Measurements from ENCODE around the gene KRTAP5-9.
"Not testable (repeated sequence)": the region's sequence is repeated elsewhere in the genome, so short reads cannot be mapped to it uniquely, and the experiment has no call there.

Gene KRTAP5-9

DNA sequence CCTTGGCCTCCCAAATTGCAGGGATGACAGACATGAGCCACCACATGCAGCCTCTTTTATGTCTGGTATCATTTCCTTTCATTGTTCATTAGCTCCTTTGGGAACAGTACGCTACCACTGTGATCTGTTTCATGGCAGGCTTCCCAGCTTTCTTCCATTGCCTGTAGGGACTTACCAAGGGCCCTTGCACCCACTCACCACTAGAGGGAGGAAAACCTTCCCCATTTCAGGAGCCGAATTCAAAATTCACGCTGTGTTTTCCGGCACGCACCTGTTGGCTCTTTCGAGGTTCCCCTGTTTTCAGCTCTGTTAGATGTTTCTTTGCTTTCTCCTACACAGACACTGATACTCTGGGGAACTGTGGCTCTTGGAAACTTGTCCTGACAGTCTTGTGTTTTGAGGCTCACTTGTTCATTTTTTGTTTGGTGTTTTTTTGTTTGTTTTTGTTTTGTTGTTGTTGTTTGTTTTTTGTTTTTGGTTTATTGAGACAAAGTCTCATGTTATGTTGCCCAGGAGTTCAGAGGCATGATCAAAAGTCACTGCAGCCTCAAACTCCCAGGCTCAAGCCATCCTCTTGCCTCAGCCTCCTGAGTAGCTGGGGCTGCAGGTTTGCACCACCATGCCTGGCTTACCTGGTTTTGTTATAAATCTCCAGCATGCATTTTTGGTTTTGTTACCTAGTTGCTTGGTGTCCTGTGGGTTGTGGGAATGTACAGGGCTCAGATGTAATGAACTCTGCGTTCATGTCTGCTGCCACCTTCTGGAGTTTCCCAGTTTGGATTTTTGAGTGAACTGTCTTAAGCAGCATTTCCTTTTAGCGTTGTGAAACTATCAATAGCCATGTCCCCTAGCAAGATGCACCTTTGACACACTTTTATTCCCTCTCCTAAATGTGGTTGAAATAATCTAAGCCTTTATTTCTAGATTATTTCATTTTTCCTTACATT is 32.1 kb downstream of the KRTAP5-9 start:
- FAIRE-seq = peak; percentile 45
- peak; percentile 20 for DNase-seq (ENCODE audit: extremely low spot score, insufficient read length, low read depth)

DNA sequence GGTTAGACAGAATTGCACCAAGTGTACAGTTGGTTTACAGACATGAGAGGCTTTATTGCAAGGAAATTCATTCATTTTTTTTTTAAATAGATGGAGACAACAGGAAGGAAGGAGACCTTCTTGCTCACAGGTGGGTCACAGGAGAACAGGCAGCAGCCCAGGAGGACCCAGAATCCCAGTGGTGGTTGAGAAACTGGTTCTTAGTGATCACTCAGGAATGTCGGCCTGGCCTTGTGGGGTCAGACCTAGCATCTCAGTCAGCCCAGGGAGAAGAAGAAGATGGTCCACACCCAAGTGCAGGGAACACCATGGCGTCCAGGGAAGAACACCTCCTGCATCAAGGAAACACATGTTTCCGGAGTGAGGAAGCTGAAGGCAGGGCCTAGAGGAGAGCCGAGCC is 33.6 kb downstream of the KRTAP5-9 start:
- FAIRE-seq = no peak
- DNase-seq (ENCODE audit: extremely low spot score, insufficient read length, low read depth) = no peak

DNA sequence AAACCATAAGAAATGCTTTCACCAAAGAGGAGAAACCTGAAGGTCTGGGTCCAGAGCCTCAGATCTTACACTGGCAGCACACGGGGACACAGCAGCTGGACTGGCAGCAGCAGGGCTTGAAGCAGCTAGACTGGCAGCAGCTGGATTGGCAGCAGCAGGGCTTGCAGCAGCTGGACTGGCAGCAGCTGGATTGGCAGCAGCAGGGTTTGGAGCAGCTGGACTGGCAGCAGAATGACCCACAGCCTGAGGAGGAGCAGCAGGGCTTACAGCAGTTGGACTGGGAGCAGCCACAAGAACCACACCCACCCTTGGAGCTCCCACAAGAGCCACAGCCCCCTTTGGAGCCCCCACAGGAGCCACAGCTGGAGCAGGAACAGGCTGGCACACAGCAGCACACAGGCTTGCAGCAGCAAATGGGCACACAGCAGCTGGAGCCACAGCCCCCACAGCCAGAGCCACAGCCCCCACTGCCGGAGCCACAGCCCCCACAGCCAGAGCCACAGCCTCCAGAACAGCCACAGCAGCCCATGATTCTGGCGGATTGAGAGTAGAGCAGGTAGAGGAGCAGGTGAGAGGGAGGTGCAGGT is 34.2 kb downstream of the KRTAP5-9 start, which contains the start of gene KRTAP5-11:
KRTAP5-11 (minus strand) TSS at position 567 of the 587 bp plus-strand sequence; CDS start at position 529, 38 bp downstream.
- DNase-seq (ENCODE audit: extremely low spot score, insufficient read length, low read depth) (no peak), FAIRE-seq (no peak)

DNA sequence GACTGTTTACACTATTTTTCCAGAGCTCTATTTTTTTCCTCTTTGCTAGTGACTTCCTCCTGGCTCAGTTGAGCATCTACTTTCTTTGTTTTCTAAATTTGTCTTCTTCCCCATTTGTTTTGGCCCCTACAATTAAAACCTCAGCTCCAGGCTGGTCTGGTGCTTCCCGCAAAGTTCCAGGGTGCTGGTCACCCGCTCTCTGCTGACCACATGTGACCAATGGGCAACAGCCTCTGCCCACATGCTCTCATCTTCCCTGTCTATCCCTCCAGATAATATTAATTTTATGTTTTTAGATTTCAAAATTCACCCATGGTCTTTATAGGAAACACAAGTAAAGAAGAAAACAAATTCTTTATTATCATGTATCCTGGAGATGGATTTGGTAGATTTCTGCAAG is 34.7 kb downstream of the KRTAP5-9 start:
- not testable (repeated sequence) for DNase-seq (ENCODE audit: extremely low spot score, insufficient read length, low read depth); FAIRE-seq

DNA sequence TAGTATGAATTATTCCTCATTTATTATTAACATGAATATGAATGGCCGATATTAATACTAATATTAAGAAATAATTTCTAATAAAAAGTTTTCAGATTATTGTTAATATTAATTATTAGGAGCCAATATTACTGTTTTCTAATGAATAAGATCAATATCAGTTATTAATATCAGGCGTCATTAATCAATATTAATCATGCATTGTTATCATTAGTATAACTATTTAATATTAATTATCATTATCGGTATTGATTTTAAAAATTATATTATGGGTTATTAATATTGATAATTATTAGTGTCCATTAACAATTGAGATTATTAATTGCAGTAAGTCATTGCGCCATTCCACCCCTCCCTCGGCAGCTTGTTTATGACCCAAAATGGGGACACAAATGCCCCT is 37.5 kb downstream of the KRTAP5-9 start:
- DNase-seq (ENCODE audit: extremely low spot score, insufficient read length, low read depth); FAIRE-seq: not testable (repeated sequence)

DNA sequence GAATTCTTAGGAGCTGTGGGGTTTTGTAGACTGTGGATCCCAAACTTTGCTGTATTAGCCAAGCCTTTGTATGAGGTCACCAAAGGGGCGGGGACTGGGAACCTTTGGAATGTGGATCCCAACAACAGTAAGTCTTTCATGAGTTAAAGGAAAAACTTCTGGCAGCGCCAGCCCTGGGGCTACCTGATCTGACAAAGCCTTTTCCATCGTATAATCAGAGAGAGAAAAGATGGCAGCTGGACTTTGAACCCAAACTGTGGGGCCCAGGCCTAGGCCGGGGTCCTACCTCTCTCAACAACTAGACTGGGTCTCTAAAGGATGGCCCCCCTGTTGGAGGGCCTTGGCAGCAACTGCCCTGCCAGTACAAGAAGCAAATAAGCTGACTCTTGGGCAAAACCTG is 40.1 kb downstream of the KRTAP5-9 start:
- not testable (repeated sequence) for FAIRE-seq; DNase-seq (ENCODE audit: extremely low spot score, insufficient read length, low read depth)

DNA sequence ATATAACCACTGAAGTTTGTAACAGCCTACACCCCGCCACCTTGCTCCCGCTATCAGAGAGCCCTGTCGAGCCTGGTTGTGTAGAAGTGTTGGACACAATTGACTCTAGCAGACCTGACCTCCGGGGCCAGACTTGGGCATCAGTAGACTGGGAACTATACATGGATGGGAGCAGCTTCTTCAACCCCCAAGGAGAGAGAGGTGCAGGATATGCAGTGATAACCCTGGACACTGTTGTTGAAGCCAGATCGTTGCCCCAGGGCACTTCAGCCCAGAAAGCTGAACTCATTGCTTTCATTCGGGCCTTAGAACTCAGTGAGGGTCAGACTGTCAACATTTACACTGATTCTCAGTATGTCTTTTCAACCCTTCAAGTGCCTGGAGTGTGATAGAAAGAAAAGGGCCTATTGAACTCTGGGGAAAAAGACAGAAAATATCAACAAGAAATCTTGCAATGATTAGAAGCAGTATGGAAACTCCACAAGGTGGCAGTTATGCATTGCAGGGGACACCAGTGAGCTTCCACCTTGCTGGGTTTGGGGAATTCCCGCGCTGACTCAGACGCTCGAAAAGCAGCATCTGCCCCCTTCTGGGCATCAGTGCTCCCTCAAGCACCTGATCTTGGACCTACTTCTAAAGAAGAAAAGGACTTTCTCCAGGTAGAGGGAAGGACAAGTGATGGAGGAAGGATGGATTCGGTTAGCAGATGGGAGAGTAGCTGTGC is 40.8 kb downstream of the KRTAP5-9 start:
- FAIRE-seq; DNase-seq (ENCODE audit: extremely low spot score, insufficient read length, low read depth): not testable (repeated sequence)

DNA sequence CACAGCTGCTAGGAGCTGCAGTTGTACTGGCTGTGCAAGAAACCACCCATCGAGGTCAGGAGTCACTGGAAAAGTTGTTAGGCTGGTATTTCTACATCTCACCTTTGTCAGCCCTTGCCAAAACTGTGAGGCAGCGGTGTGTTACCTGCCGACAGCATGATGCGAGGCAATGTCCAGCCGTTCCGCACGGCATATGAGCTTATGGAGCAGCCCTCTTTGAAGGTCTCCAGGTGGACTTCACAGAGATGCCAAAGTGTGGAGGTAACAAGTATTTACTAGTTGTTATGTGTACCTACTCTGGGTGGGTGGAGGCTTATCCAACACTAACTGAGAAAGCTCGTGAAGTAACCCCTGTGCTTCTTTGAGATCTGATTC is 41.3 kb downstream of the KRTAP5-9 start:
- DNase-seq (ENCODE audit: extremely low spot score, insufficient read length, low read depth); FAIRE-seq: not testable (repeated sequence)

All from GM18507 (cell line).